SU-DHL-6 (cell line): Measurements from ENCODE around the gene SCTR.

Experiments used
- H2AFZ ChIP-seq: fragments of 200-600 bp; sonication (generic); 2 replicates; pipeline ENCODE4 v1.6.1; 2014; ENCODE audit warnings: low read depth, mild to moderate bottlenecking, moderate library complexity, mixed read lengths, antibody characterized with exemption, low read length; ENCODE audit not compliant: severe bottlenecking
- H3F3A ChIP-seq: fragments of 200-600 bp; shearing (Covaris generic); 2 replicates; pipeline ENCODE4 v1.6.0; 2016; ENCODE audit warnings: antibody characterized with exemption, mild to moderate bottlenecking; ENCODE audit not compliant: insufficient read depth
- H3K27ac ChIP-seq: fragments of 200-600 bp; sonication (generic); 2 replicates; pipeline ENCODE4 v1.5.1; 2016; ENCODE audit warnings: low read depth, mild to moderate bottlenecking, low read length, moderate library complexity, mixed read lengths
- H3K27me3 ChIP-seq: fragments of 200-600 bp; sonication (generic), shearing (Covaris generic); 2 replicates; pipeline ENCODE4 v1.6.0; 2014; ENCODE audit warnings: mild to moderate bottlenecking, low read length
- H3K36me3 ChIP-seq: fragments of 200-600 bp; sonication (generic); 2 replicates; pipeline ENCODE4 v1.6.1; 2014; ENCODE audit warnings: mild to moderate bottlenecking, low read length, mixed read lengths
- H3K4me2 ChIP-seq: fragments of 300-600, 200-600 bp; shearing (Covaris generic), sonication (generic); 2 replicates; pipeline ENCODE4 v1.6.0; 2014; ENCODE audit warnings: low read length, low read depth, mild to moderate bottlenecking; ENCODE audit not compliant: poor library complexity, severe bottlenecking
- H3K4me3 ChIP-seq: fragments of 200-600 bp; sonication (generic); 2 replicates; pipeline ENCODE4 v1.5.1; 2014; ENCODE audit warnings: antibody characterized with exemption, low read length, mild to moderate bottlenecking, mixed read lengths; ENCODE audit not compliant: insufficient read depth, poor library complexity, severe bottlenecking
- H3K79me2 ChIP-seq: fragments of 200-600 bp; sonication (generic); 2 replicates; pipeline ENCODE4 v1.6.1; 2014; ENCODE audit warnings: mild to moderate bottlenecking, low read length, moderate library complexity; ENCODE audit not compliant: insufficient read depth
- H3K9ac ChIP-seq: fragments of 200-600 bp; sonication (generic); 2 replicates; pipeline ENCODE4 v1.7.0; 2014; ENCODE audit warnings: mild to moderate bottlenecking, low read length
- H3K9me2 ChIP-seq: fragments of 200-600 bp; sonication (generic); replicated peaks from 2 replicates; pipeline ENCODE4 v1.6.1; 2014; ENCODE audit warnings: low read length; ENCODE audit not compliant: insufficient read depth
- H3K9me3 ChIP-seq: fragments of 200-600 bp; sonication (generic); 2 replicates; pipeline ENCODE4 v1.6.1; 2014; ENCODE audit warnings: low read length, mixed read lengths; ENCODE audit not compliant: insufficient read depth
- H4K20me1 ChIP-seq: fragments of 200-600 bp; sonication (generic); 2 replicates; pipeline ENCODE4 v1.6.1; 2014; ENCODE audit warnings: low read depth, mild to moderate bottlenecking, antibody characterized with exemption, low read length, moderate library complexity, mixed read lengths
- EZH2phosphoT487 ChIP-seq: fragments of 200-600 bp; sonication (generic), shearing (Covaris generic); conservative IDR thresholded peaks from 2 replicates; pipeline ENCODE4 v1.6.1; 2018; ENCODE audit warnings: mild to moderate bottlenecking, antibody characterized with exemption, low read length, moderate library complexity, mixed read lengths
- TF ChIP-seq, protein P1 (sequence below): fragments of 200-600 bp; sonication (generic); IDR thresholded peaks from one replicate; pipeline ENCODE4 v1.5.1; 2017; ENCODE audit warnings: antibody characterized with exemption, mild to moderate bottlenecking, low read length, moderate library complexity; ENCODE audit not compliant: insufficient read depth, poor library complexity, severe bottlenecking

The SCTR gene

DNA sequence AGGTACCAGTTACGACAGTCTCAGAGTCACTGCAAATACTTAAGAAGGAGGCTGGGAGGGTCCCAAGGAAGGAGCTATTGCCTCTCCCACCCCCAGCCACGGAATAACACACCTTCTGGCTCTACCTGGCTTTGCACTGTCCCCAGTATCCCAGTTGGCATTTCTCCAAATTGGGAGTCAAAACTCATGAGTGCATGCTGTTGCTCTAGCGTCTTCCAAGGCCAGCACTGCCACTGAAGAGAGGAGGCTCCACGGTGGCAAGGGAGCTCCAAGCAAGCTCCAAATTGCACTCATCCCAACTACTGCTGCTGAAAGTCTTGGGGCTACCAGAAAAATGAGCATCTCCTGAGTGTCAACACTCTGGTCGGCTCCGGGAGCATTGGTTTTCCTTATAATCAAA is 1.6 kb downstream of the SCTR start:
- no peaks in the 10 kb centered on the region for H4K20me1 ChIP-seq
- no peaks in the 10 kb centered on the region for H3K79me2 ChIP-seq
- no peak overlapping the region for H2AFZ ChIP-seq
- no peak overlapping the region for H3K4me2 ChIP-seq
- no peaks in the 10 kb centered on the region for H3K9me3 ChIP-seq
- H3K27ac ChIP-seq = no peak overlapping the region
- no peaks in the 10 kb centered on the region for H3K27me3 ChIP-seq
- TF ChIP-seq, protein P1, sequence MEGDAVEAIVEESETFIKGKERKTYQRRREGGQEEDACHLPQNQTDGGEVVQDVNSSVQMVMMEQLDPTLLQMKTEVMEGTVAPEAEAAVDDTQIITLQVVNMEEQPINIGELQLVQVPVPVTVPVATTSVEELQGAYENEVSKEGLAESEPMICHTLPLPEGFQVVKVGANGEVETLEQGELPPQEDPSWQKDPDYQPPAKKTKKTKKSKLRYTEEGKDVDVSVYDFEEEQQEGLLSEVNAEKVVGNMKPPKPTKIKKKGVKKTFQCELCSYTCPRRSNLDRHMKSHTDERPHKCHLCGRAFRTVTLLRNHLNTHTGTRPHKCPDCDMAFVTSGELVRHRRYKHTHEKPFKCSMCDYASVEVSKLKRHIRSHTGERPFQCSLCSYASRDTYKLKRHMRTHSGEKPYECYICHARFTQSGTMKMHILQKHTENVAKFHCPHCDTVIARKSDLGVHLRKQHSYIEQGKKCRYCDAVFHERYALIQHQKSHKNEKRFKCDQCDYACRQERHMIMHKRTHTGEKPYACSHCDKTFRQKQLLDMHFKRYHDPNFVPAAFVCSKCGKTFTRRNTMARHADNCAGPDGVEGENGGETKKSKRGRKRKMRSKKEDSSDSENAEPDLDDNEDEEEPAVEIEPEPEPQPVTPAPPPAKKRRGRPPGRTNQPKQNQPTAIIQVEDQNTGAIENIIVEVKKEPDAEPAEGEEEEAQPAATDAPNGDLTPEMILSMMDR = no peak
- no peak for TF ChIP-seq EZH2phosphoT487
- H3F3A ChIP-seq = no peaks in the 10 kb centered on the region
- H3K9me2 ChIP-seq = no peaks in the 10 kb centered on the region
- no peak overlapping the region for H3K4me3 ChIP-seq
- H3K9ac ChIP-seq = no peak overlapping the region
- H3K36me3 ChIP-seq = no peaks in the 10 kb centered on the region

DNA sequence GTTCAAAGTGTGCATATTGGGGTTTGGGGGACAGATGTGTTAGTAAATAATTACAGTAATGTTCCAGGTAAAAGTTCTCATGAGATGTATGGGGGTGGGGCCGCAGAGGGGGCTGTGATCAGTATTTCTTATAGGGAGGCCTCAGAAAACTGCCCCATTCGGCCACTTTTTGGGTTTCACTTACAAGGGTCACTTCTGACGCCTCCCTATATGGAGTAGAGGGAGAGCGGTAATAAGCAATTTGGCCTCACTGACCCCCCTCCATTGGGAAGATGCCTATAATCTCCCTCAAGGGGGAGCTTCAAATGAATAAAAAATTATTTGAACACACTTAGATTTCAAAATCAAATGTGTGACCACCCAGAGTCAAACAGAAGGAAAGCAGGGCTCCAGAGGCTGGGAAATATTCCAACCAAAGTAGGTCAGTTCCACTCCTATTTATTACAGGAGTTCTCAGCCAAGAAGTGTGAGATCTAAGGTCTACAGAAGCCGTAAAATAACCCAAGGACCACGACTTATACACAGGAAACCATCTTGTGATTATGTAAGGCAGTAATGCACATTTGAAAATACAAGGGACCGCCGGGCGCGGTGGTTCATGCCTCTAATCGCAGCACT is 2.7 kb downstream of the SCTR start:
- no peak overlapping the region for H3K9ac ChIP-seq
- H3K27me3 ChIP-seq = no peaks in the 10 kb centered on the region
- no peaks in the 10 kb centered on the region for H4K20me1 ChIP-seq
- no peaks in the 10 kb centered on the region for H3K9me2 ChIP-seq
- TF ChIP-seq, protein P1 = no peak
- no peaks in the 10 kb centered on the region for H3K79me2 ChIP-seq
- no peaks in the 10 kb centered on the region for H3F3A ChIP-seq
- no peak overlapping the region for H3K4me3 ChIP-seq
- no peak overlapping the region for H3K27ac ChIP-seq
- no peak overlapping the region for H3K4me2 ChIP-seq
- no peaks in the 10 kb centered on the region for H3K9me3 ChIP-seq
- no peak overlapping the region for H2AFZ ChIP-seq
- no peaks in the 10 kb centered on the region for H3K36me3 ChIP-seq

DNA sequence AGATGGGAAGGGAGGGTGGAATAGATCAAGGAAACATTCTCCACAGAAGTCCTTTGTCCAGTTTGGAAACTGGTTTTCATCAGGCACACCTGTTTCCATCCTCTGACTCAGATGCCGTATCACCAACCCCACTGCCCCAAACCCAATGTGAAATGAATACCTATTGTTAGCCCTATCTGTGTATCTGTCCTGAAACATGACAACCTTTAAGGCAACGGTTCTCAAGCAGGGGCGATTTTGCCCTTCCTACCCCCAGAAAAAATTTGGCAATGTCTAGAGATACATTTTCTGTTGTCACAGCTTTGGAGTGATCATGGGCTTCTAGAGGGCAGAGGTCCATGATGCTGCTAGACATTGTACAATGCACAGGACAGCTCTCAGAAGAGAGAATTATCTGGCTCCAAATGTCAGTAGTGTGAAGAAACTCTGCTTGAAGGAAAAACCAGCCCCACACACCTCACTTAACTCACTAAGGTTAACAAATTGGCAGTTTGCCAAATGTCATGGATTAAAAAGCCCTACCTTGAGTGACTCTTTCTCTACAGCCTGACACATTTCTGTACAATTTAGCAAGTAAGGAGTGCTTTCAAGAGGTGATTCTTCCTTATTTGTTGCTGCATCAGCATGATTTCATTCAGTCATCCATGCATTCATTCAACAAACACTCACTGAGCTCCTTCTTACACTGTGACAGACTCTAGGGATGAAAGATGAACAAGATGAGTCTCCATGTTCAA is 3.4 kb downstream of the SCTR start:
- H3K9me2 ChIP-seq = no peaks in the 10 kb centered on the region
- H3K79me2 ChIP-seq = no peaks in the 10 kb centered on the region
- no peaks in the 10 kb centered on the region for H3F3A ChIP-seq
- no peak for TF ChIP-seq EZH2phosphoT487
- TF ChIP-seq, protein P1 = no peak
- H3K9ac ChIP-seq = no peak overlapping the region
- H3K9me3 ChIP-seq = no peaks in the 10 kb centered on the region
- H3K4me3 ChIP-seq = no peak overlapping the region
- no peak overlapping the region for H2AFZ ChIP-seq
- no peaks in the 10 kb centered on the region for H3K36me3 ChIP-seq
- no peak overlapping the region for H3K27ac ChIP-seq
- no peaks in the 10 kb centered on the region for H4K20me1 ChIP-seq
- H3K27me3 ChIP-seq = no peaks in the 10 kb centered on the region
- no peak overlapping the region for H3K4me2 ChIP-seq
